NCI-H146 treated with DMSO at 0.1 percent for 48 hours (cell line): ENCODE data around the gene SLIT1.
A peak's percentile ranks its signal among the peaks of the same experiment; 100 is the strongest.

Source experiments
- DNase-seq: peaks from one replicate; lab custom pipeline; 2025; ENCODE audit not compliant: unreplicated experiment; lab: John Stamatoyannopoulos, UW

The SLIT1 gene

GRCh38 chr10:97066877-97067555 lies 118.7 kb downstream of the SLIT1 start:
- no peak for DNase-seq

GRCh38 chr10:97065686-97066660 lies 119.8 kb downstream of the SLIT1 start:
- no peak for DNase-seq

GRCh38 chr10:97065128-97065527 lies 120.6 kb downstream of the SLIT1 start:
- peak; percentile 7 for DNase-seq

- DNase-seq = no peak
Measured at GRCh38 chr10:97063983-97064837, 121.5 kb downstream of the SLIT1 start.

GRCh38 chr10:97063271-97063982 lies 122.3 kb downstream of the SLIT1 start:
- no peak for DNase-seq

- DNase-seq = no peak
Measured at GRCh38 chr10:97062456-97062855, 123.3 kb downstream of the SLIT1 start.

- DNase-seq = no peak
Measured at GRCh38 chr10:97062046-97062445, 123.7 kb downstream of the SLIT1 start.

- no peak for DNase-seq
Measured at GRCh38 chr10:97061423-97061822, 124.3 kb downstream of the SLIT1 start.

- DNase-seq = no peak
Measured at GRCh38 chr10:97060441-97061084, 125.2 kb downstream of the SLIT1 start.

GRCh38 chr10:97059872-97060205 lies 125.9 kb downstream of the SLIT1 start:
- no peak for DNase-seq

- no peak for DNase-seq
Measured at GRCh38 chr10:97059006-97059871, 126.5 kb downstream of the SLIT1 start.

GRCh38 chr10:97058521-97058920 lies 127.2 kb downstream of the SLIT1 start:
- no peak for DNase-seq

- no peak for DNase-seq
Measured at GRCh38 chr10:97057491-97058235, 128.1 kb downstream of the SLIT1 start.

- no peak for DNase-seq
Measured at GRCh38 chr10:97056003-97056630, 129.6 kb downstream of the SLIT1 start.

- no peak for DNase-seq
Measured at GRCh38 chr10:97053276-97053675, 132.5 kb downstream of the SLIT1 start.

GRCh38 chr10:97050956-97051496 lies 134.7 kb downstream of the SLIT1 start:
- no peak for DNase-seq

GRCh38 chr10:97050205-97050745 lies 135.5 kb downstream of the SLIT1 start:
- no peak for DNase-seq

- peak; percentile 37 for DNase-seq
Measured at GRCh38 chr10:97049670-97050069, 136.1 kb downstream of the SLIT1 start.
